Measurements from ENCODE around the gene CHN1. TPM values are rescaled to one million over a fixed set of nuclear protein-coding genes. Genes with fewer than 3 reads are reported as not detected.

CHN1 gene
- total and polyA plus RNA-seq, 2 of the 8 experiments (the other 6 are each of a cell fraction or from before 2014, with no cell fraction given) = 54.0 to 65.7 TPM

DNA sequence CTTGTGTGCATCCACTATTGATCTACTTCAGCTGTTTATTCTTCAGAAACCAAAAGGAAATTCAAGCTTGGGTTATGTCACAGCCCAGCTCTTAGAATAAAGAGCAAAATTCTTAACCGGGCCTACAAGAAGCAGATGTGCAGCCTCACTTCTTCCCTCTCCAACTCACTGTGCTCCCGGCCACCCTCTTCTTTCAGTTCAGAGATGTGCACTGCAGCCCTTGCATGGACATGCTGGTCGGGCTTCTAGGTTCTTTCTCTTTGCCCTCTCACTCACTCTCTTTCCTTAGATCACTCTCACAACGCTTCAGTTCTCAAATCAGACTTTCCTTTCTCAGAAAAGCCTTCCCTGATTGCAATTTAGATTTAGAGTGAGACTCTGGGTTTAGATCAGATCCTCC, 104.1 kb downstream of the CHN1 start:
- Histone ChIP-seq H4K8ac (ENCODE audit: extremely low read depth, insufficient read depth, low read length) (no peak overlapping the region), H2BK15ac (ENCODE audit: low read length) (no peak overlapping the region), H2AFZ (ENCODE audit: low read length) (no peak overlapping the region), H2BK120ac (replicated peaks; ENCODE audit: low read depth, low read length) (no peak overlapping the region), H4K5ac (ENCODE audit: insufficient read length, low read depth, low read length) (peak overlapping the region; percentile 45), H3K4ac (replicated peaks; ENCODE audit: insufficient read length, low read depth, low read length) (no peak overlapping the region), H3K9me3 (ENCODE audit: insufficient read depth in 2 of 2, low read depth in 1 of 2, low read length in 1 of 2) (no peaks in the 10 kb centered on the region), H3K79me2 (ENCODE audit: control insufficient read depth in 1 of 2, insufficient read depth in 2 of 2, low read length in 2 of 2) (no peaks in the 10 kb centered on the region), H3K4me3 (ENCODE audit: extremely low read depth in 1 of 4, insufficient read depth in 2 of 4, low read depth in 3 of 4, low read length in 4 of 4) (no peak overlapping the region), H3K36me3 (ENCODE audit: control insufficient read depth in 2 of 4, insufficient read depth in 4 of 4, low read length in 3 of 4) (peaks cover 0 to 3% (median 0%) of the 10 kb centered on the region in 4 experiments; a peak in 1 of 8 replicates), H3K4me2 (ENCODE audit: insufficient read depth in 1 of 2, low read depth in 2 of 2, low read length in 2 of 2) (no peak overlapping the region), H4K91ac (replicated peaks; ENCODE audit: insufficient read length, low read length) (no peak overlapping the region), H3K27me3 (replicated peaks in 1 of 4; ENCODE audit: control insufficient read depth in 3 of 4, extremely low read depth in 1 of 4, insufficient read depth in 3 of 4, low read length in 3 of 4) (no peaks in the 10 kb centered on the region), H3K14ac (ENCODE audit: insufficient read length) (no peak overlapping the region), H3K4me1 (replicated peaks in 1 of 4; ENCODE audit: control insufficient read depth in 3 of 4, insufficient read depth in 4 of 4, low read length in 3 of 4) (peaks cover 0 to 3% (median 0%) of the 10 kb centered on the region in 4 experiments; a peak in 2 of 7 replicates), H2BK12ac (ENCODE audit: low read depth, low read length) (no peak overlapping the region), H3K18ac (ENCODE audit: extremely low read depth, low read length) (no peak overlapping the region; the same call in 1 of the 2 replicates), H3K79me1 (ENCODE audit: low read depth, low read length) (no peaks in the 10 kb centered on the region), H2AK5ac (ENCODE audit: low read depth, low read length) (no peak overlapping the region), H3K23me2 (ENCODE audit: low read depth, low read length) (no peaks in the 10 kb centered on the region), H3K27ac (ENCODE audit: low read depth, low read length) (peak overlapping the region; percentile 51; the same call in 1 of the 2 replicates), H3K23ac (ENCODE audit: insufficient read length) (no peak overlapping the region), H3K56ac (replicated peaks; ENCODE audit: insufficient read length, low read depth, low read length) (no peak overlapping the region), H2BK20ac (ENCODE audit: low read length) (0 out of 2 replicates have a peak overlapping the region, but pooled peaks have one; percentile 27), H2BK5ac (ENCODE audit: low read depth, low read length) (no peak overlapping the region; the same call in 1 of the 2 replicates), H3K9ac (replicated peaks in 1 of 4; ENCODE audit: extremely low read depth in 1 of 4, low read depth in 3 of 4, low read length in 3 of 4) (no peak overlapping the region), H4K20me1 (replicated peaks in 1 of 2; ENCODE audit: control insufficient read depth in 1 of 2, insufficient read depth in 2 of 2, low read length in 2 of 2) (no peaks in the 10 kb centered on the region)
- CTCF ChIA-PET (ENCODE audit: partially characterized antibody) = interaction anchor here (1.2 to 1.7 kb wide), 3 partner anchors 11 to 129 kb away, joined by 3 to 8 read pairs (median 4); no protein-coding TSS in a partner anchor
- DNase-seq (ENCODE audit: low read depth in 1 of 2, low spot score in 2 of 2) = no peak
- TF ChIP-seq KDM5A (IDR thresholded peaks at IDR 0.05; ENCODE audit: low read length) (no peak), CHD1 (IDR thresholded peaks at IDR 0.05; ENCODE audit: low read depth, low read length) (no peak), SP4 (IDR thresholded peaks at IDR 0.05; ENCODE audit: low read length) (no peak), SRF (IDR thresholded peaks at IDR 0.05; ENCODE audit: low read depth, low read length) (no peak), ASH2L (IDR thresholded peaks at IDR 0.05; ENCODE audit: low read length) (no peak), POLR2A (IDR thresholded peaks at IDR 0.05; ENCODE audit: control extremely low read depth in 1 of 2, low read depth in 2 of 2, low read length in 2 of 2) (no peak), RFX5 (IDR thresholded peaks at IDR 0.05; ENCODE audit: borderline replicate concordance, low read depth, low read length) (no peak), CTBP2 (IDR thresholded peaks at IDR 0.05; ENCODE audit: borderline replicate concordance, insufficient read depth, insufficient read length, low read length) (no peak), POLR2AphosphoS5 (IDR thresholded peaks at IDR 0.05; ENCODE audit: low read depth, low read length) (no peak)
- WGBS, 2 experiments (ENCODE audit: extremely low coverage in 1 of 2, insufficient coverage in 1 of 2, insufficient read length in 1 of 2, insufficient replicate concordance in 2 of 2, low coverage in 1 of 2, low lambda C conversion rate in 2 of 2, missing lambda C conversion rate in 1 of 2) = 84% methylated on average over 4 of the region's 4 CpGs; no CpG with 5 or more reads in 1 of the 2 experiments
- POLR2A ChIA-PET (ENCODE audit: partially characterized antibody) = interaction anchor here (0.7 kb wide), 1 partner anchor 69 kb away, joined by 3 read pairs; no protein-coding TSS in a partner anchor
- FAIRE-seq = no peak

All from H1 (cell line).